Fibroblast of gingiva (primary cell): ENCODE results near the gene OR2T12.
"Not testable (repeated sequence)": the region's sequence is repeated elsewhere in the genome, so short reads cannot be mapped to it uniquely, and the experiment has no call there.

Experiments used
- DNase-seq: peaks from one replicate; pipeline ENCODE4 v3.0.0-alpha.2; 2011; ENCODE audit warnings: low read depth

The OR2T12 gene, protein sequence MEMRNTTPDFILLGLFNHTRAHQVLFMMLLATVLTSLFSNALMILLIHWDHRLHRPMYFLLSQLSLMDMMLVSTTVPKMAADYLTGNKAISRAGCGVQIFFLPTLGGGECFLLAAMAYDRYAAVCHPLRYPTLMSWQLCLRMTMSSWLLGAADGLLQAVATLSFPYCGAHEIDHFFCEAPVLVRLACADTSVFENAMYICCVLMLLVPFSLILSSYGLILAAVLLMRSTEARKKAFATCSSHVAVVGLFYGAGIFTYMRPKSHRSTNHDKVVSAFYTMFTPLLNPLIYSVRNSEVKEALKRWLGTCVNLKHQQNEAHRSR

DNA sequence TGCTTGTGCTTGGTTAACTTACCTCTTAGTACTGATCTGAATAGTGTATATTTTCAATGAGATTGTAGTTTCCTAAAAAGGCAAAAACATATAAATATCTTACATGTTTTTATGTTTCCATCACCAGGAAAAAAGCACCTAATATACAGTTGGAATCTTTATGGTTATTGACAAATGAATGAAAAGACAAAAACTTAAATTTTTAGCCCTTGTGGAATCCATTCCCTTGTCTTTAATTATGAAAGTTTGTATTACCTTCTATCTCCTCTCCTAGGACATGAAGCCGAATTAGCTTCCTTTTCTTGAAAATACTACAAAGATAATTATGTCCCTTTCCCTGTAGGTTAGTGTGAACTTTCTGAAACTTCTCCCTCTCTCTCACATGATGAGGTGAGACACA is at the start of gene OR2T12:
TSS of gene OR2T12 (minus strand) at position 101 of the 400 bp plus-strand sequence. CDS start 7,846 bp downstream, outside the sequence.
- DNase-seq, result no peak

DNA sequence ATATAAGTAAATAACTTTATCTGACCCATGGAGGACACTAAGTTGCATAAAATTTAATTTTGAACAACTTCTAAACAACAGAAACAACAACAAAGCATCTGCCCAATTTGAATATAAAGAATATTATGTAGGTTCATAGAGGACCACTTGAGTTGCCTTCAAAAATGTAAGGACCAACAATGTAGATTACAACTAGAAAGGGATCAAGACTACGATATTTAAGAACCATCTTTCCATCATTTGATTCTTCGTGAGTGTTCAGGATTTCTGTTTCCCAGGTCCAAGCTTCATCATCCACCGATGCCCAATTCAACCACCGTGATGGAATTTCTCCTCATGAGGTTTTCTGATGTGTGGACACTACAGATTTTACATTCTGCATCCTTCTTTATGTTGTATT is 45.3 kb upstream of the OR2T12 start, which contains the start of gene OR14C36:
TSS of gene OR14C36 (plus strand) at position 301 of the 400 bp plus-strand sequence. CDS start at position 301, 0 bp downstream.
- DNase-seq, result no peak

DNA sequence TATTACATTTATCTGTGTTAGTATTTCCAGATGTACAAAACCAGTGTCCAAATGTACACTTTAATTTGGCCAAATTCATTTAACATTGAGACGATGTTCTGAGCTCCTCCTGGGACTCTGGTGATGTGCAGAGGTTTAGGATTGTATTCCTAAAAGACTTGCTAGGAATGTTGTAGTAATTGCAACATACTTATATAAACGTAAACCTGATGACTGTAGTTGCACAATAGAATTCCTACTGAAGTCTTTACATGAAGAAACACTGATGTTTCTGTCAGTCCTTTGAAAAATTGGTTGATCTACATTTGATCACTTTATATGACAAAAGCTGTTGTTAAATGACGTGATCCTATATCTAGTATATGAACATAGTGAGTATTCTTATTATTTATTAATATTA is 40.2 kb upstream of the OR2T12 start:
- no peak for DNase-seq

DNA sequence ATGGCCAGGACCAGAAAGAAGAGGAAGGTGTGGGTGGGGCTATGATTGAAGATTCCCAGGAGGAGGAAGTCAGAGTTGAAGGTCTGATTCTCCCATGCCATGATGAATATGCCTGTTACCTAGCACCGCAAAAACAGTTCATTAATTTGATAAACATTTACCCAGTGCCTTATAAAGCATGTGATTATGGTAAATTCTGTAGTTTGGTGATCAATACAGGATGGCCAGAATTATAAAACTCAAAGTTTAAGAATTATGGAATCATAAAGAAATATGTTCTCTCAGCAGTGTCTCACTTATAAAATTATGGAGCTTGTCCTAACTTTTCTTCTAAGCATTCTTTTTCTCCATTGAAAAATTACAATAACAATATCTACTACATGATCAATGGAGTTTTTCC is 21.2 kb upstream of the OR2T12 start, which contains the start of gene OR2M7:
TSS of gene OR2M7 (minus strand) at position 101 of the 400 bp plus-strand sequence. CDS start at position 101, 0 bp downstream.
- no peak for DNase-seq

DNA sequence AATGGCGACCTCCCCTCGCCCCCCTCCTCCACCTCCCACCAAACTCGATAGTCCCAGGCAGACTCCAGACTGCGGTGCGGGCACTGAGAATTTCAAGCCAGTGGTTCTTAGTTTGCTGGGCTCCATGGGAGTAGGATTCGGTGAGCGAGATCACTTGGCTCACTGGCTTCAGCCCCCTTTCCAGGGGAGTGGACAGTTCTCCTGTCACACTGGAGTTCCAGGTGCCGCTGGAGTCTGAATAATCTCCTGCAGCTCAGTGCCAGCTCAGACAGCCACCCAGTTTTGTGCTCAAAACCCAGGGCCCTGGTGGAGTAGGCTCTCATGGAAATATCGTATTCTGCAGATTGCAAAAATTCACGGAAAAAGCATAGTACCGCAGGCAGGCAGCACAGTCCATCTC is 13.6 kb upstream of the OR2T12 start:
- DNase-seq, result no peak

DNA sequence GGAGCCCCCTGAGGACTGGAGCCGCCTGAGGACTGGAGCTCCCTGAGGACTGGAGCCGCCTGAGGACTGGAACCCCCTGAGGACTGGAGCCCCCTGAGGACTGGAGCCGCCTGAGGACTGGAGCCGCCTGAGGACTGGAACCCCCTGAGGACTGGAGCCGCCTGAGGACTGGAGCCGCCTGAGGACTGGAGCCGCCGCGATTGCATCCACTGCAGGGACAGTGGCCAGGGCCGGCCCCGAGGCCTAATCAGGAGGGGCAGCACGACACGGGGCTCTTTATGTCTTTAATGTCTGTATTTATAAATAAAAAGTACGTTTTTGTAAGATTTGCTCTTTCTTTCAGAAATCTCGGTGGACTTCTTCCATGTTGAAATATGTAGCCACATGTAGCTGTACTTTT is 3.5 kb upstream of the OR2T12 start:
- not testable (repeated sequence) for DNase-seq

DNA sequence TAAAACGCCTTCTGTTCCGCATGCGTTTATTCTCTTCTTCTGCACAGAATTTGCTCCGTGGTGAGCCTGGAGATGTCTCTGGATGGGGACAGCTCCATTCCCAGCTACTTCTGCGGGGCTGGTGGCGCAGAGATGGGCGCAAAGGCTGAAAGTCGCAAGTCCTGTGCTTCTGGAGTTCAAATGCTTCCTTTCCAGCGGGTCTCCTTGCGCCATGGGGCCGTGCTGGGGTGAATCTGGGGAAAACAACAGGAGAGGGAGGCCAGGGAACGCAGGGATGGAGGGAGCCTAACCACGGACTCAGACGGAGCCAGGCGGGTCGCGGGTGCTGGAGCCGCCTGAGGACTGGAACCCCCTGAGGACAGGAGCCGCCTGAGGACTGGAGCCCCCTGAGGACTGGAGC is 2.9 kb upstream of the OR2T12 start:
- DNase-seq, result no peak

DNA sequence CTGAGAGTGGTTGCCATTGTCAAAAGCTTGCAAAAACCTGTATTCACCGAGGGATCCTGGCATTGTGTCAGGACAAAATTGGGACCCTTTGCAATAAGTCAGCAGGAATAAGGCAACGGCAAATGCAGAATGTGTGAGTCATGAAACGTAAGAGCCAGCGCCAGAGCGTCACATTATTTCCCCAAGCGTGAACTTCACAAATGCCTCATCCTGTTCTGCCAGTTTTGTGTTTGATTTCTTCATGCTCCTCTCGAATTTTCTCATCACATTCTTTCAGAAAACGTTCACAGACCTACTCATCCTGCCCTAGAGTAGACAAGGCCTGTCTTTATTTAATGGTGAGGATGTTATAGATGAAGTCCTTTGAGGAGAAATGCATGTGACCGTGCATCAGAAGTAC is 2.4 kb upstream of the OR2T12 start:
- not testable (repeated sequence) for DNase-seq

DNA sequence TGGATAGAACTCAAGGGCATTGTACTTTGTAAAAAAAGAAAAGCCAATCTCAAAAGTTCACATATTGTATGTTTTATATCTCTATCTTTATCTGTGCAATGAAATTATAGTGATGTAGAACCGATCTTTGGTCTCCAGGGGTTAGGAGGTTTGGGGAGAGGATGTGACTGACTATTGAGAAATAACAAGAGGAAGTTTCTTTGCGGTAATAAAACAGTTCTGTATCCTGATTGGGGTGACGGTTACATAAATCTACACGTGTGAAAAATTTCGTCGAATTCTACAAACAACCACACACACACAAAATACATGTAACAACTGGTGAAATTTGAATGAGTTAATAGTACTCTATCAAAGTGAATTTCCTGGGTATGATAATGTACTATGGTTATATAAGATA is 14.8 kb downstream of the OR2T12 start:
- no peak for DNase-seq

DNA sequence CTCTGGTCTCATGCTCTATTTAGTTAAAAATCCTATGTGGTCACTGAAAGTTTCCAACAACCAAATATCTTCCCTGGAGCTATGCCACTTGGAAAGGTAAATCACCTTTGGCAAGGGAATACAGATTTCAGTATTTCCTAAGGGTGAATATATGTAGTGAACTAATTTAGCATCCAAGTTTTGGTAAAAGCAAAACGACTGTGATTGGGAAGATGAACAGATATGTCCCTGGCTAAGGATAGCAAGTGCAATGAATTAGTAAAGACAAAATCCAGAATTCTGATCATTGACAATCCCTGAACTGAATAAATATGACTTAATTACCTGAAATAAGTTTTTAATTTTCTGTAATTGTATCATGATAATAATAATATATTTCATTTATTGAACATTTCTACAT is 25.3 kb downstream of the OR2T12 start, which contains the start of gene OR2T33:
TSS of gene OR2T33 (minus strand) at position 101 of the 400 bp plus-strand sequence. CDS start 4,162 bp downstream, outside the sequence.
- no peak for DNase-seq

DNA sequence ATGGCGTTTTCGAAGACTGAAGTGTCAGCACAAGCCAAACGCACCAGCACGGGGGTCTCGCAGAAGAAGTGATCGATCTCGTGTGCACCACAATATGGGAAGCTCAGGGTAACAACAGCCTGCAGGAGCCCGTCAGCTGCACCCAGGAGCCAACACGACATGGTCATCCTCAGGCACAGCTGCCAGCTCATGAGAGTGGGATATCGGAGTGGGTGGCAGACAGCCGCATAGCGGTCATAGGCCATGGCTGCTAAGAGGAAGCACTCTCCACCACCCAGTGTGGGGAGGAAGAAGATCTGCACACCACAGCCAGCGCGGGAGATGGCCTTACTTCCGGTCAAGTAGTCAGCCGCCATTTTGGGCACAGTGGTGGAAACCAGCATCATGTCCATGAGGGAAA is 30.0 kb downstream of the OR2T12 start:
- DNase-seq, result not testable (repeated sequence)

DNA sequence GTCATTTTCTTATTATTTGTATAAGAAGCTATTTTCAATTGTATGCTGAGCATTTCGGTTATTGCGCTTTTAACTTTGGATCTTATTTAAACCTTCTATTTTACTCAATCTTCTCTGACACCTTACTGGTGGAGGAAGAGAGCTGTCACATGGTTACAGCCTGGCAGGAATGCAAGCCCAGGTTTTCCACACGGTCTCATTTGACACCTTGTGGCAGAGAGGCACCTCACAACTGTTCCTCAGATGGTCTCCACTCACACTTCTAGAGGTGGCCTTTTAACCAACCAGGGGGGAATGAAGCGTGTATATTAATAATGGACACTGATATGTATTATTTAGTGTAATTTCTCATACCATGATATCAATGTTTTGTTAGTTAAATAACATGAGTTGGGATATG is 35.0 kb downstream of the OR2T12 start:
- no peak for DNase-seq

DNA sequence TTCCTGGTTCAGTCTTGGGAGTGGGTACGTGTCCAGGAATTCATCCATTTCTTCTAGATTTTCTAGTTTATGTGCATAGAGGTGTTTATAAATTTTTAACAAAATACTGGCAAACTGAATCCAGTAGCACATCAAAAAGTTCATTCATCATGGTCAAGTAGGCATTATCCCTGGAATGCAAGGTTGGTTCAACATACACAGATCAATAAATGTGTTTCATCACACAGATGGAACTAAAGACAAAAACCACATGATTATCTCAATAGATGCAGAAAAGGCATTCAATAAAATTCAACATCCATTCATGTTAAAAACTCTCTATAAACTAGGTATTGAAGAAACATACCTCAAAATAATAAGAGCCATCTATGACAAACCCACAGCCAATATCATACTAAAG is 43.9 kb downstream of the OR2T12 start:
- not testable (repeated sequence) for DNase-seq

DNA sequence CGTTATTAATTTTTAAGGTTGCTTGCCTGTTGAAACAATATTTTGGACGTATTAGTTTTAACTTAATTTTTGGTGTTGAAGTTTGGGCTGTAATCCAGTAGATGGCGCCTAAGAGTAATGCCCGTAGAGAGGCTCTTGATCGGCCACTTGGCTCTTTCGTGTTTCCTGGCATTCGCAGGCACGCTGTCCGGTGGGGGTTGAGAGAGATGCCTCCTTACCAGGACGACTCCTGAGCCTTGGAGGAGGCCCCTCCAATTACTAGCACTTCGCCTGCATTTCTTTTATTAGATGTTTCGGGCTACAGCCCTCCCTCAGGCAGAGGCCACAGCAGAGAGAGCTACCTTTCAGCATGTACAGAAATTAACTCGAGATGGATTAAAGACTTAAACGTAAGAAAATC is 60.0 kb downstream of the OR2T12 start:
- DNase-seq, result no peak
